ENCODE results near the gene KBTBD2. TPM values are rescaled to one million over a fixed set of nuclear protein-coding genes. Genes with fewer than 3 reads are reported as not detected.

The KBTBD2 gene
- total and polyA plus RNA-seq, 2 experiments from 2014 or later: 11.6 to 34.9 TPM

DNA sequence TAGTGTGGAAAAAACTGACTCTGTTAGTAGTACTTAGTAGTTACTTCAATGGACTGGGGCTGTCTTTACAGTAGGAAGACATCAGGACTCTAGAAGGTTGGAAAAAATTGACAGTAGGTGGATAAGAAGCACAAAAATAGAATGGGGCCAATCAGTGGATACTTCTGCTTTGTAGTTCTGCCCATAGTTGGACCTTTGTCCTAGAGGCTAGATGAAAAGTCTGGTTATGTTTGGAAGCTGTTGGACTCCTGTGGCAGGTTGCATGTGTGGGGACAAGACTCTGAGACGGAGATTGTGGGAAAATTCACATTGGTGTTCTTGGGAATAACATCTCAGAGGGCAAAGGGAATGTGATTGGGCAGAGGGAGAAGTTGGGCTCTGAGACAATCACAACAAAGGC is 18.6 kb upstream of the KBTBD2 start:
- Histone ChIP-seq H2AFZ (no peak overlapping the region), H3K79me2 (replicated peaks; ENCODE audit: insufficient read depth) (no peaks in the 10 kb centered on the region), H3K9me2 (ENCODE audit: insufficient read depth) (no peaks in the 10 kb centered on the region; the same call in 1 of the 2 replicates), H3K36me3 (ENCODE audit: insufficient read depth) (no peaks in the 10 kb centered on the region), H3F3A (replicated peaks; ENCODE audit: low read depth) (no peaks in the 10 kb centered on the region), H3K27me3 (ENCODE audit: insufficient read depth) (no peaks in the 10 kb centered on the region), H3K4me3 (no peak overlapping the region), H3K4me1 (ENCODE audit: insufficient read depth) (peaks cover 13% of the 10 kb centered on the region; the same call in 1 of the 2 replicates), H3K4me2 (no peak overlapping the region), H3K27ac (ENCODE audit: low read depth) (no peak overlapping the region), H4K20me1 (replicated peaks; ENCODE audit: insufficient read depth) (no peaks in the 10 kb centered on the region)
- DNase-seq (ENCODE audit: low spot score): no peak
- no peak overlapping the region for H3K4me3 Mint-ChIP-seq
- H3K27ac Mint-ChIP-seq: no peak overlapping the region
- no peaks in the 10 kb centered on the region for H3K36me3 Mint-ChIP-seq (ENCODE audit: low read depth)
- H3K9me3 Mint-ChIP-seq: no peaks in the 10 kb centered on the region
- no peak for TF ChIP-seq EZH2phosphoT487 (IDR thresholded peaks at IDR 0.05; ENCODE audit: unreplicated experiment)
- TF ChIP-seq, protein P1, sequence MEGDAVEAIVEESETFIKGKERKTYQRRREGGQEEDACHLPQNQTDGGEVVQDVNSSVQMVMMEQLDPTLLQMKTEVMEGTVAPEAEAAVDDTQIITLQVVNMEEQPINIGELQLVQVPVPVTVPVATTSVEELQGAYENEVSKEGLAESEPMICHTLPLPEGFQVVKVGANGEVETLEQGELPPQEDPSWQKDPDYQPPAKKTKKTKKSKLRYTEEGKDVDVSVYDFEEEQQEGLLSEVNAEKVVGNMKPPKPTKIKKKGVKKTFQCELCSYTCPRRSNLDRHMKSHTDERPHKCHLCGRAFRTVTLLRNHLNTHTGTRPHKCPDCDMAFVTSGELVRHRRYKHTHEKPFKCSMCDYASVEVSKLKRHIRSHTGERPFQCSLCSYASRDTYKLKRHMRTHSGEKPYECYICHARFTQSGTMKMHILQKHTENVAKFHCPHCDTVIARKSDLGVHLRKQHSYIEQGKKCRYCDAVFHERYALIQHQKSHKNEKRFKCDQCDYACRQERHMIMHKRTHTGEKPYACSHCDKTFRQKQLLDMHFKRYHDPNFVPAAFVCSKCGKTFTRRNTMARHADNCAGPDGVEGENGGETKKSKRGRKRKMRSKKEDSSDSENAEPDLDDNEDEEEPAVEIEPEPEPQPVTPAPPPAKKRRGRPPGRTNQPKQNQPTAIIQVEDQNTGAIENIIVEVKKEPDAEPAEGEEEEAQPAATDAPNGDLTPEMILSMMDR (conservative IDR thresholded peaks at IDR 0.05; ENCODE audit: low read depth in 2 of 2): no peak
- TF ChIP-seq CREB1 (CRISPR knock-in tag; IDR thresholded peaks at IDR 0.05; ENCODE audit: low read depth): no peak
- no peak for TF ChIP-seq JUNB (IDR thresholded peaks at IDR 0.05; ENCODE audit: unreplicated experiment)
- peaks cover 10% of the 10 kb centered on the region for H3K27me3 Mint-ChIP-seq (ENCODE audit: insufficient read depth, low read depth, poor library complexity)
- no peak for ATAC-seq
- H3K4me1 Mint-ChIP-seq: peaks cover 5% of the 10 kb centered on the region; the same call in 2 of the 3 replicates

DNA sequence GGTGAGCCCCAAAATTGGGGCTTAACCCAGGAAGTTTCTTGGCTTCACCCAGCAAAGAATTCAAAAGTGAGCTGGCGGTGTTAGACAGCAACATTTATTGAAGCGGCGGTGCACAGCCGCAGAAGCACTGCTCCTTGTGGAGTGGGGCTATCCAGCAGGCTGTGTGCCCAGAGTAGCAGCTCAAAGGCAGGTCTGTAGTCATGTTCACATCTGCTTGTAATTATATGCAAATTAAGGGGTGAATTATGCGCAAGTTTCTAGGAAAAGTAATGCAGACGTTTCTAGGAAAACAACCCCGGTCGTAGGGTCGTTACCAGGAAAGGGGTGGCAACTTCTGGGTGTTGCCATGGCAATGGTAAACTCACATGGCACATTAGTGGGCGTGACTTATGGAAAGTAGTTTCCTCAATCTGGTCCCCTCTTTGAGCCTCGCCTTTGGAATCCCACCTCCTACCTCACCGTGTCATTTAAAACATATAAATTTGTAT is 13.7 kb upstream of the KBTBD2 start:
- H2AFZ ChIP-seq: no peak overlapping the region
- no peak for TF ChIP-seq CREB1 (CRISPR knock-in tag; IDR thresholded peaks at IDR 0.05; ENCODE audit: low read depth)
- TF ChIP-seq, protein P1 (conservative IDR thresholded peaks at IDR 0.05; ENCODE audit: low read depth in 2 of 2): no peak
- TF ChIP-seq, protein P2, sequence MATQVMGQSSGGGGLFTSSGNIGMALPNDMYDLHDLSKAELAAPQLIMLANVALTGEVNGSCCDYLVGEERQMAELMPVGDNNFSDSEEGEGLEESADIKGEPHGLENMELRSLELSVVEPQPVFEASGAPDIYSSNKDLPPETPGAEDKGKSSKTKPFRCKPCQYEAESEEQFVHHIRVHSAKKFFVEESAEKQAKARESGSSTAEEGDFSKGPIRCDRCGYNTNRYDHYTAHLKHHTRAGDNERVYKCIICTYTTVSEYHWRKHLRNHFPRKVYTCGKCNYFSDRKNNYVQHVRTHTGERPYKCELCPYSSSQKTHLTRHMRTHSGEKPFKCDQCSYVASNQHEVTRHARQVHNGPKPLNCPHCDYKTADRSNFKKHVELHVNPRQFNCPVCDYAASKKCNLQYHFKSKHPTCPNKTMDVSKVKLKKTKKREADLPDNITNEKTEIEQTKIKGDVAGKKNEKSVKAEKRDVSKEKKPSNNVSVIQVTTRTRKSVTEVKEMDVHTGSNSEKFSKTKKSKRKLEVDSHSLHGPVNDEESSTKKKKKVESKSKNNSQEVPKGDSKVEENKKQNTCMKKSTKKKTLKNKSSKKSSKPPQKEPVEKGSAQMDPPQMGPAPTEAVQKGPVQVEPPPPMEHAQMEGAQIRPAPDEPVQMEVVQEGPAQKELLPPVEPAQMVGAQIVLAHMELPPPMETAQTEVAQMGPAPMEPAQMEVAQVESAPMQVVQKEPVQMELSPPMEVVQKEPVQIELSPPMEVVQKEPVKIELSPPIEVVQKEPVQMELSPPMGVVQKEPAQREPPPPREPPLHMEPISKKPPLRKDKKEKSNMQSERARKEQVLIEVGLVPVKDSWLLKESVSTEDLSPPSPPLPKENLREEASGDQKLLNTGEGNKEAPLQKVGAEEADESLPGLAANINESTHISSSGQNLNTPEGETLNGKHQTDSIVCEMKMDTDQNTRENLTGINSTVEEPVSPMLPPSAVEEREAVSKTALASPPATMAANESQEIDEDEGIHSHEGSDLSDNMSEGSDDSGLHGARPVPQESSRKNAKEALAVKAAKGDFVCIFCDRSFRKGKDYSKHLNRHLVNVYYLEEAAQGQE (IDR thresholded peaks at IDR 0.05; ENCODE audit: unreplicated experiment): no peak
- TF ChIP-seq, protein P3, sequence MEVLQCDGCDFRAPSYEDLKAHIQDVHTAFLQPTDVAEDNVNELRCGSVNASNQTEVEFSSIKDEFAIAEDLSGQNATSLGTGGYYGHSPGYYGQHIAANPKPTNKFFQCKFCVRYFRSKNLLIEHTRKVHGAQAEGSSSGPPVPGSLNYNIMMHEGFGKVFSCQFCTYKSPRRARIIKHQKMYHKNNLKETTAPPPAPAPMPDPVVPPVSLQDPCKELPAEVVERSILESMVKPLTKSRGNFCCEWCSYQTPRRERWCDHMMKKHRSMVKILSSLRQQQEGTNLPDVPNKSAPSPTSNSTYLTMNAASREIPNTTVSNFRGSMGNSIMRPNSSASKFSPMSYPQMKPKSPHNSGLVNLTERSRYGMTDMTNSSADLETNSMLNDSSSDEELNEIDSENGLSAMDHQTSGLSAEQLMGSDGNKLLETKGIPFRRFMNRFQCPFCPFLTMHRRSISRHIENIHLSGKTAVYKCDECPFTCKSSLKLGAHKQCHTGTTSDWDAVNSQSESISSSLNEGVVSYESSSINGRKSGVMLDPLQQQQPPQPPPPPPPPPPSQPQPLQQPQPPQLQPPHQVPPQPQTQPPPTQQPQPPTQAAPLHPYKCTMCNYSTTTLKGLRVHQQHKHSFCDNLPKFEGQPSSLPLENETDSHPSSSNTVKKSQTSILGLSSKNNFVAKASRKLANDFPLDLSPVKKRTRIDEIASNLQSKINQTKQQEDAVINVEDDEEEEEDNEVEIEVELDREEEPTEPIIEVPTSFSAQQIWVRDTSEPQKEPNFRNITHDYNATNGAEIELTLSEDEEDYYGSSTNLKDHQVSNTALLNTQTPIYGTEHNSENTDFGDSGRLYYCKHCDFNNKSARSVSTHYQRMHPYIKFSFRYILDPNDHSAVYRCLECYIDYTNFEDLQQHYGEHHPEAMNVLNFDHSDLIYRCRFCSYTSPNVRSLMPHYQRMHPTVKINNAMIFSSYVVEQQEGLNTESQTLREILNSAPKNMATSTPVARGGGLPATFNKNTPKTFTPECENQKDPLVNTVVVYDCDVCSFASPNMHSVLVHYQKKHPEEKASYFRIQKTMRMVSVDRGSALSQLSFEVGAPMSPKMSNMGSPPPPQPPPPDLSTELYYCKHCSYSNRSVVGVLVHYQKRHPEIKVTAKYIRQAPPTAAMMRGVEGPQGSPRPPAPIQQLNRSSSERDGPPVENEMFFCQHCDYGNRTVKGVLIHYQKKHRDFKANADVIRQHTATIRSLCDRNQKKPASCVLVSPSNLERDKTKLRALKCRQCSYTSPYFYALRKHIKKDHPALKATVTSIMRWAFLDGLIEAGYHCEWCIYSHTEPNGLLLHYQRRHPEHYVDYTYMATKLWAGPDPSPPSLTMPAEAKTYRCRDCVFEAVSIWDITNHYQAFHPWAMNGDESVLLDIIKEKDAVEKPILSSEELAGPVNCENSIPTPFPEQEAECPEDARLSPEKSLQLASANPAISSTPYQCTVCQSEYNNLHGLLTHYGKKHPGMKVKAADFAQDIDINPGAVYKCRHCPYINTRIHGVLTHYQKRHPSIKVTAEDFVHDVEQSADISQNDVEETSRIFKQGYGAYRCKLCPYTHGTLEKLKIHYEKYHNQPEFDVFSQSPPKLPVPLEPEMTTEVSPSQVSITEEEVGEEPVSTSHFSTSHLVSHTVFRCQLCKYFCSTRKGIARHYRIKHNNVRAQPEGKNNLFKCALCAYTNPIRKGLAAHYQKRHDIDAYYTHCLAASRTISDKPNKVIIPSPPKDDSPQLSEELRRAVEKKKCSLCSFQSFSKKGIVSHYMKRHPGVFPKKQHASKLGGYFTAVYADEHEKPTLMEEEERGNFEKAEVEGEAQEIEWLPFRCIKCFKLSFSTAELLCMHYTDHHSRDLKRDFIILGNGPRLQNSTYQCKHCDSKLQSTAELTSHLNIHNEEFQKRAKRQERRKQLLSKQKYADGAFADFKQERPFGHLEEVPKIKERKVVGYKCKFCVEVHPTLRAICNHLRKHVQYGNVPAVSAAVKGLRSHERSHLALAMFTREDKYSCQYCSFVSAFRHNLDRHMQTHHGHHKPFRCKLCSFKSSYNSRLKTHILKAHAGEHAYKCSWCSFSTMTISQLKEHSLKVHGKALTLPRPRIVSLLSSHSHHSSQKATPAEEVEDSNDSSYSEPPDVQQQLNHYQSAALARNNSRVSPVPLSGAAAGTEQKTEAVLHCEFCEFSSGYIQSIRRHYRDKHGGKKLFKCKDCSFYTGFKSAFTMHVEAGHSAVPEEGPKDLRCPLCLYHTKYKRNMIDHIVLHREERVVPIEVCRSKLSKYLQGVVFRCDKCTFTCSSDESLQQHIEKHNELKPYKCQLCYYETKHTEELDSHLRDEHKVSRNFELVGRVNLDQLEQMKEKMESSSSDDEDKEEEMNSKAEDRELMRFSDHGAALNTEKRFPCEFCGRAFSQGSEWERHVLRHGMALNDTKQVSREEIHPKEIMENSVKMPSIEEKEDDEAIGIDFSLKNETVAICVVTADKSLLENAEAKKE (CRISPR knock-in tag; IDR thresholded peaks at IDR 0.05): no peak

More for the DNA sequence above, 13.7 kb upstream of the KBTBD2 start:
- Mint-ChIP-seq H3K4me1 (peaks cover 5% of the 10 kb centered on the region; the same call in 2 of the 3 replicates), H3K27me3 (ENCODE audit: insufficient read depth, low read depth, poor library complexity) (peaks cover 2% of the 10 kb centered on the region), H3K27ac (no peak overlapping the region), H3K4me3 (peak overlapping the region; percentile 66; the same call in 2 of the 3 replicates), H3K9me3 (no peaks in the 10 kb centered on the region), H3K36me3 (ENCODE audit: low read depth) (no peaks in the 10 kb centered on the region)
- H3K27me3 ChIP-seq (ENCODE audit: insufficient read depth): no peaks in the 10 kb centered on the region
- H3K4me2 ChIP-seq: peak overlapping the region; percentile 77
- H3K9me2 ChIP-seq (ENCODE audit: insufficient read depth): no peaks in the 10 kb centered on the region; the same call in 1 of the 2 replicates
- H3K79me2 ChIP-seq (replicated peaks; ENCODE audit: insufficient read depth): no peaks in the 10 kb centered on the region
- DNase-seq (ENCODE audit: low spot score) (peak; percentile 98), ATAC-seq (peak; percentile 96)
- no peaks in the 10 kb centered on the region for H3F3A ChIP-seq (replicated peaks; ENCODE audit: low read depth)
- H3K4me3 ChIP-seq: peak overlapping the region; percentile 35
- no peaks in the 10 kb centered on the region for H4K20me1 ChIP-seq (replicated peaks; ENCODE audit: insufficient read depth)
- H3K36me3 ChIP-seq (ENCODE audit: insufficient read depth): no peaks in the 10 kb centered on the region
- no peak overlapping the region for H3K27ac ChIP-seq (ENCODE audit: low read depth)
- H3K4me1 ChIP-seq (ENCODE audit: insufficient read depth): peaks cover 13% of the 10 kb centered on the region; the same call in 1 of the 2 replicates
